ENCODE measurements around the gene NRCAM. TPM values are rescaled to one million over a fixed set of nuclear protein-coding genes. Genes with fewer than 3 reads are reported as not detected.

Gene NRCAM
- total and polyA plus RNA-seq, 2 of the 13 experiments (the other 11 are each of a cell fraction or from before 2014, with no cell fraction given): 0.31 to 0.33 TPM

DNA sequence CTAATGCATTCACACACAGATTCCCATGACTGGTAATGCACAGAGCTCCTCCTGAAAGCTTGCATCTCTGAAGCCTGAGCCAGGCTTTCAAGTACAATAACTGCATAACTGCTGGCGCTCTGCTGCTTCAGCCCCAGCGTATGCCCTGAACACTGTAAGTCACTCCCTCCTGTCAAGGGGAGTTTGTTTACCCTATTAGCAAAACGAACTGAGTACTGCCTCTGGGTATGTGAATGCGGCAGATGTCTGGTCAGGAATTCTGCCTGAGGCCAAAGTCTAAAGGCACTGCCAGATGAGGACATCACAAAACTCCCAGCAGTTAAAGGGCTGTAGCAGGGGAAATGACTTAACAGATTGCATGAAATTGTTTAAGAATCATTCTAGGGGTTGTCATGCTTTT, 97.7 kb downstream of the NRCAM start (continued):
- TF ChIP-seq, protein P1, sequence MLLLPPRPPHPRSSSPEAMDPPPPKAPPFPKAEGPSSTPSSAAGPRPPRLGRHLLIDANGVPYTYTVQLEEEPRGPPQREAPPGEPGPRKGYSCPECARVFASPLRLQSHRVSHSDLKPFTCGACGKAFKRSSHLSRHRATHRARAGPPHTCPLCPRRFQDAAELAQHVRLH (CRISPR knock-in tag; IDR thresholded peaks at IDR 0.05; ENCODE audit: borderline replicate concordance, low read depth): 0 out of 2 replicates have a peak, but pooled peaks have one; percentile 27
- TF ChIP-seq ZNF562 (CRISPR knock-in tag; IDR thresholded peaks at IDR 0.05; ENCODE audit: borderline replicate concordance) (no peak), ZNF883 (CRISPR knock-in tag; IDR thresholded peaks at IDR 0.05; ENCODE audit: not compliant biosample characterization) (no peak), ZNF672 (CRISPR knock-in tag; IDR thresholded peaks at IDR 0.05) (no peak), ZMYM2 (CRISPR knock-in tag; IDR thresholded peaks at IDR 0.05) (no peak), GPBP1L1 (CRISPR knock-in tag; IDR thresholded peaks at IDR 0.05) (no peak), NFYB (CRISPR knock-in tag; IDR thresholded peaks at IDR 0.05) (no peak), XBP1 (CRISPR knock-in tag; IDR thresholded peaks at IDR 0.05) (no peak), MBNL3 (CRISPR knock-in tag; conservative IDR thresholded peaks at IDR 0.05) (no peak), SP140L (CRISPR knock-in tag; IDR thresholded peaks at IDR 0.05; ENCODE audit: borderline replicate concordance) (no peak), NFE2 (CRISPR knock-in tag; IDR thresholded peaks at IDR 0.05) (no peak), ZNF296 (CRISPR knock-in tag; conservative IDR thresholded peaks at IDR 0.05) (no peak), ZNF747 (CRISPR knock-in tag; IDR thresholded peaks at IDR 0.05; ENCODE audit: borderline replicate concordance) (peak; percentile 37; the same call in 1 of the 2 replicates), BCL6 (CRISPR knock-in tag; IDR thresholded peaks at IDR 0.05) (peak; percentile 77), SMC3 (IDR thresholded peaks at IDR 0.05; ENCODE audit: low read length) (peak; percentile 50; the same call in 1 of the 2 replicates), RAD51 (IDR thresholded peaks at IDR 0.05; ENCODE audit: borderline replicate concordance) (no peak), RBM39 (IDR thresholded peaks at IDR 0.05; ENCODE audit: low read depth, low read length, poor library complexity, severe bottlenecking) (no peak), ZNF235 (CRISPR knock-in tag; IDR thresholded peaks at IDR 0.05; ENCODE audit: borderline replicate concordance) (no peak), NCOR1 (IDR thresholded peaks at IDR 0.05; ENCODE audit: borderline replicate concordance, low read length) (peak; percentile 62; the same call in 1 of the 2 replicates), NR2F1 (CRISPR knock-in tag; IDR thresholded peaks at IDR 0.05) (no peak), HNF4A (CRISPR knock-in tag; IDR thresholded peaks at IDR 0.05) (peak; percentile 96), ZNF841 (CRISPR knock-in tag; IDR thresholded peaks at IDR 0.05; ENCODE audit: borderline replicate concordance) (no peak), ZBTB42 (CRISPR knock-in tag; IDR thresholded peaks at IDR 0.05) (0 out of 2 replicates have a peak, but pooled peaks have one; percentile 55)
- TF ChIP-seq, protein P2, sequence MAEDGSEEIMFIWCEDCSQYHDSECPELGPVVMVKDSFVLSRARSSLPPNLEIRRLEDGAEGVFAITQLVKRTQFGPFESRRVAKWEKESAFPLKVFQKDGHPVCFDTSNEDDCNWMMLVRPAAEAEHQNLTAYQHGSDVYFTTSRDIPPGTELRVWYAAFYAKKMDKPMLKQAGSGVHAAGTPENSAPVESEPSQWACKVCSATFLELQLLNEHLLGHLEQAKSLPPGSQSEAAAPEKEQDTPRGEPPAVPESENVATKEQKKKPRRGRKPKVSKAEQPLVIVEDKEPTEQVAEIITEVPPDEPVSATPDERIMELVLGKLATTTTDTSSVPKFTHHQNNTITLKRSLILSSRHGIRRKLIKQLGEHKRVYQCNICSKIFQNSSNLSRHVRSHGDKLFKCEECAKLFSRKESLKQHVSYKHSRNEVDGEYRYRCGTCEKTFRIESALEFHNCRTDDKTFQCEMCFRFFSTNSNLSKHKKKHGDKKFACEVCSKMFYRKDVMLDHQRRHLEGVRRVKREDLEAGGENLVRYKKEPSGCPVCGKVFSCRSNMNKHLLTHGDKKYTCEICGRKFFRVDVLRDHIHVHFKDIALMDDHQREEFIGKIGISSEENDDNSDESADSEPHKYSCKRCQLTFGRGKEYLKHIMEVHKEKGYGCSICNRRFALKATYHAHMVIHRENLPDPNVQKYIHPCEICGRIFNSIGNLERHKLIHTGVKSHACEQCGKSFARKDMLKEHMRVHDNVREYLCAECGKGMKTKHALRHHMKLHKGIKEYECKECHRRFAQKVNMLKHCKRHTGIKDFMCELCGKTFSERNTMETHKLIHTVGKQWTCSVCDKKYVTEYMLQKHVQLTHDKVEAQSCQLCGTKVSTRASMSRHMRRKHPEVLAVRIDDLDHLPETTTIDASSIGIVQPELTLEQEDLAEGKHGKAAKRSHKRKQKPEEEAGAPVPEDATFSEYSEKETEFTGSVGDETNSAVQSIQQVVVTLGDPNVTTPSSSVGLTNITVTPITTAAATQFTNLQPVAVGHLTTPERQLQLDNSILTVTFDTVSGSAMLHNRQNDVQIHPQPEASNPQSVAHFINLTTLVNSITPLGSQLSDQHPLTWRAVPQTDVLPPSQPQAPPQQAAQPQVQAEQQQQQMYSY (CRISPR knock-in tag; IDR thresholded peaks at IDR 0.05): no peak
- TF ChIP-seq, protein P3, sequence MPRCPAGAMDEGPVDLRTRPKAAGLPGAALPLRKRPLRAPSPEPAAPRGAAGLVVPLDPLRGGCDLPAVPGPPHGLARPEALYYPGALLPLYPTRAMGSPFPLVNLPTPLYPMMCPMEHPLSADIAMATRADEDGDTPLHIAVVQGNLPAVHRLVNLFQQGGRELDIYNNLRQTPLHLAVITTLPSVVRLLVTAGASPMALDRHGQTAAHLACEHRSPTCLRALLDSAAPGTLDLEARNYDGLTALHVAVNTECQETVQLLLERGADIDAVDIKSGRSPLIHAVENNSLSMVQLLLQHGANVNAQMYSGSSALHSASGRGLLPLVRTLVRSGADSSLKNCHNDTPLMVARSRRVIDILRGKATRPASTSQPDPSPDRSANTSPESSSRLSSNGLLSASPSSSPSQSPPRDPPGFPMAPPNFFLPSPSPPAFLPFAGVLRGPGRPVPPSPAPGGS (CRISPR knock-in tag; IDR thresholded peaks at IDR 0.05): no peak

Data from HepG2 (cell line).